ENCODE measurements around the gene RNLS. TPM values are rescaled to one million over a fixed set of nuclear protein-coding genes. Genes with fewer than 3 reads are reported as not detected.
A peak's percentile ranks its signal among the peaks of the same experiment; 100 is the strongest.
"Not testable (repeated sequence)": the region's sequence is repeated elsewhere in the genome, so short reads cannot be mapped to it uniquely, and the experiment has no call there.

Gene RNLS
- total and polyA plus RNA-seq, 4 donors = 5.8 to 11.6 (median 7.9) TPM

DNA sequence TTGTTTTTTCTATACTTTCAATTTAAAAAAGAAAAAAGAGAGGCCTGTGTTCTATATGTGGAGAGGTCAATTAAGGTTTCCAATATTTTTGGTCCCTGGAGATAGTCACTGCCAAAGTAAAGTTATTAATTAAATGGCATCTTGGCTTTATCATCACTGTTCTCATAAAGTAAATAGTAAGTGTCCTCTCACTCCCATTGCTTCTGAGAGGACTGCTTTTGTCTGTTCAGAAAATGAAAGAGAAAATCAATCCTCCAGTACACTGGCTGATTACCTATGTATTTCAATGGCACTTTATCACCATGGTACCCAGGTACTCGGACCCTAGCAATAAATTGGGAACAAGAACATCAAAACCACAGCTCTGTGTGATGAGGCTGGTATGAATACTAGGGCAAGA, 94.0 kb downstream of the RNLS start:
- WGBS, 2 donors = 62 to 88% methylated on average over 1 of the region's 1 CpG
- no peaks in the 10 kb centered on the region for H3K9me3 ChIP-seq (ENCODE audit: control insufficient read depth in 4 of 4, insufficient read depth in 3 of 4, low read length in 3 of 4)
- ATAC-seq (ENCODE audit: insufficient read depth, low FRiP score) = no peak
- TF ChIP-seq, protein P1, sequence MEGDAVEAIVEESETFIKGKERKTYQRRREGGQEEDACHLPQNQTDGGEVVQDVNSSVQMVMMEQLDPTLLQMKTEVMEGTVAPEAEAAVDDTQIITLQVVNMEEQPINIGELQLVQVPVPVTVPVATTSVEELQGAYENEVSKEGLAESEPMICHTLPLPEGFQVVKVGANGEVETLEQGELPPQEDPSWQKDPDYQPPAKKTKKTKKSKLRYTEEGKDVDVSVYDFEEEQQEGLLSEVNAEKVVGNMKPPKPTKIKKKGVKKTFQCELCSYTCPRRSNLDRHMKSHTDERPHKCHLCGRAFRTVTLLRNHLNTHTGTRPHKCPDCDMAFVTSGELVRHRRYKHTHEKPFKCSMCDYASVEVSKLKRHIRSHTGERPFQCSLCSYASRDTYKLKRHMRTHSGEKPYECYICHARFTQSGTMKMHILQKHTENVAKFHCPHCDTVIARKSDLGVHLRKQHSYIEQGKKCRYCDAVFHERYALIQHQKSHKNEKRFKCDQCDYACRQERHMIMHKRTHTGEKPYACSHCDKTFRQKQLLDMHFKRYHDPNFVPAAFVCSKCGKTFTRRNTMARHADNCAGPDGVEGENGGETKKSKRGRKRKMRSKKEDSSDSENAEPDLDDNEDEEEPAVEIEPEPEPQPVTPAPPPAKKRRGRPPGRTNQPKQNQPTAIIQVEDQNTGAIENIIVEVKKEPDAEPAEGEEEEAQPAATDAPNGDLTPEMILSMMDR (IDR thresholded peaks at IDR 0.05; ENCODE audit: control extremely low read depth, extremely low read depth) = no peak
- H3K4me1 ChIP-seq (ENCODE audit: control insufficient read depth in 5 of 5, insufficient read depth in 5 of 5, low read length in 5 of 5) = peaks cover 0 to 27% (median 0%) of the 10 kb centered on the region in 5 donors
- no peak overlapping the region for H3K9ac ChIP-seq (ENCODE audit: insufficient read depth in 1 of 2, low read length in 2 of 2)
- no peak overlapping the region for H3K27ac ChIP-seq (ENCODE audit: low read depth in 1 of 2, low read length in 1 of 2)
- no peak overlapping the region for H3K4me3 ChIP-seq
- H3K36me3 ChIP-seq (ENCODE audit: control insufficient read depth in 4 of 4, insufficient read depth in 4 of 4, low read length in 4 of 4) = no peaks in the 10 kb centered on the region
- no peak for DNase-seq
- H3K27me3 ChIP-seq (ENCODE audit: control insufficient read depth in 3 of 3, insufficient read depth in 3 of 3, low read length in 2 of 3) = no peaks in the 10 kb centered on the region

DNA sequence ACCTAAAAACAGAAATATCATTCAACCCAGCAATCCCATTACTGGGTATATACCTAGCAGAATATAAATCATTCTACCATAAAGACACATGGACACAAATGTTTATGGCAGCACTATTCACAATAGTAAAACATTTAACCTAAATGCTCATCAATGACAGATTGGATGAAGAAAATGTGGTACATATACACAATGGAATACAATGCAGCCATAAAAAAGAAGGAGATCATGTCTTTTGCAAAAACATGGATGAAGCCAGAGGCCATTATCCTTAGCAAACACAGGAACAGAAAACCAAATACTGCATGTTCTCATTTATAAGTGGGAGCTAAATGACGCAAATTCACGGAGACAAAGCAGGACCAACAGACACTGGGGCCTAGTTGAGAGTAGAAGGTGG, 96.3 kb downstream of the RNLS start:
- H3K4me1 ChIP-seq (ENCODE audit: control insufficient read depth in 5 of 5, insufficient read depth in 5 of 5, low read length in 5 of 5) = peaks cover 0 to 14% (median 0%) of the 10 kb centered on the region in 5 donors
- H3K27me3 ChIP-seq (ENCODE audit: control insufficient read depth in 3 of 3, insufficient read depth in 3 of 3, low read length in 2 of 3); H3K9ac ChIP-seq (ENCODE audit: insufficient read depth in 1 of 2, low read length in 2 of 2); H3K27ac ChIP-seq (ENCODE audit: low read depth in 1 of 2, low read length in 1 of 2); H3K36me3 ChIP-seq (ENCODE audit: control insufficient read depth in 4 of 4, insufficient read depth in 4 of 4, low read length in 4 of 4); H3K4me3 ChIP-seq; ATAC-seq (ENCODE audit: insufficient read depth, low FRiP score); DNase-seq; H3K9me3 ChIP-seq (ENCODE audit: control insufficient read depth in 4 of 4, insufficient read depth in 3 of 4, low read length in 3 of 4): not testable (repeated sequence)
- 99 to 100% methylated on average over 2 of the region's 2 CpGs for WGBS, 2 donors

DNA sequence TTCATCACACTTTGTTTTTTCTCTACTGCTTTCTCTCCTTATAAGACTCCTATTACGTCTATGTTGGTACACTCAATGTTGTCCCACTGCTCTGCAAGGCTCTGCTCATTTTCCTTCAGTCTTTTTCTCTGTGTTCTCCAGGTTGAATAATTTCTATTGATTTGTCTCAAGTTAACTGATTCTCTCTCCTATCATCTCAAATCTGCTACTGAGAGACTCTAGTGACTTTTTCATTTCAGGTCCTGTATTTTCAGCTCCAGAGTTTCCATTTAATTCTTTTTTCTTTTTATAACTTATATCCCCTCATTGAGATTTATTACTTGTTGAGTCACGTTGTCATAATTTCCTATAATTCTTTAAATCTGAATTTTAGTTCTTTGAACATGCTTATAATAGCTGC, 100.9 kb downstream of the RNLS start:
- Histone ChIP-seq H3K9ac (ENCODE audit: insufficient read depth in 1 of 2, low read length in 2 of 2) (no peak overlapping the region), H3K9me3 (ENCODE audit: control insufficient read depth in 4 of 4, insufficient read depth in 3 of 4, low read length in 3 of 4) (no peaks in the 10 kb centered on the region), H3K27ac (ENCODE audit: low read depth in 1 of 2, low read length in 1 of 2) (no peak overlapping the region), H3K4me3 (no peak overlapping the region), H3K27me3 (ENCODE audit: control insufficient read depth in 3 of 3, insufficient read depth in 3 of 3, low read length in 2 of 3) (no peaks in the 10 kb centered on the region), H3K36me3 (ENCODE audit: control insufficient read depth in 4 of 4, insufficient read depth in 4 of 4, low read length in 4 of 4) (no peaks in the 10 kb centered on the region), H3K4me1 (ENCODE audit: control insufficient read depth in 5 of 5, insufficient read depth in 5 of 5, low read length in 5 of 5) (peaks cover 0 to 4% (median 0%) of the 10 kb centered on the region in 5 donors)
- DNase-seq (no peak), ATAC-seq (ENCODE audit: insufficient read depth, low FRiP score) (no peak)
- TF ChIP-seq, protein P1 (IDR thresholded peaks at IDR 0.05; ENCODE audit: control extremely low read depth, extremely low read depth) = no peak
- WGBS, 2 donors = 90 to 93% methylated on average over 2 of the region's 2 CpGs

DNA sequence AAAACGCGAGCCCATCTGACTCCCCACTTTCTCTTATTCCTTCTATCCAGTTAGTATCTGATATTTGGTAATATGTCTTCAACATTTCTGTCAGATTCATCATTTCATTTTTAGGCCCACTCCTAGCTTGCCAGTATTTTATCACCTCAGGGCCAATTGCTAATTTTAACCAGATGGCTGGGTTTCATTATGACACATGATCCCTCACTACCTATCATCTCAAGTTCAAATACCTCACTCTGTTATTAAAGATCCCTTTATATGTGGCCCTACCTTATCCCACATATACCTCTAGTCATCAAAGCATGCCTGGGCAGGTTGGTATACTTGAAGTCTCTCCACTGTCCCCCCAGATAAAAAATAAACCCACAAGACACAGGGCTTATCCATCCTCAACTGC, 104.9 kb downstream of the RNLS start:
- no peak overlapping the region for H3K9ac ChIP-seq (ENCODE audit: insufficient read depth in 1 of 2, low read length in 2 of 2)
- TF ChIP-seq, protein P1 (IDR thresholded peaks at IDR 0.05; ENCODE audit: control extremely low read depth, extremely low read depth) = no peak

More for the DNA sequence above, 104.9 kb downstream of the RNLS start:
- Histone ChIP-seq H3K4me3 (no peak overlapping the region), H3K9me3 (ENCODE audit: control insufficient read depth in 4 of 4, insufficient read depth in 3 of 4, low read length in 3 of 4) (no peaks in the 10 kb centered on the region), H3K27ac (ENCODE audit: low read depth in 1 of 2, low read length in 1 of 2) (peak overlapping the region in 1 of 2 donors; percentile 68), H3K4me1 (ENCODE audit: control insufficient read depth in 5 of 5, insufficient read depth in 5 of 5, low read length in 5 of 5) (peaks cover 0 to 13% (median 0%) of the 10 kb centered on the region in 5 donors), H3K36me3 (ENCODE audit: control insufficient read depth in 4 of 4, insufficient read depth in 4 of 4, low read length in 4 of 4) (no peaks in the 10 kb centered on the region), H3K27me3 (ENCODE audit: control insufficient read depth in 3 of 3, insufficient read depth in 3 of 3, low read length in 2 of 3) (no peaks in the 10 kb centered on the region)
- DNase-seq (no peak), ATAC-seq (ENCODE audit: insufficient read depth, low FRiP score) (no peak)
- 95% methylated on average over 2 of the region's 2 CpGs for WGBS, 2 donors

All from lung (tissue), 12 donors.